Small intestine (tissue), 7 donors: ENCODE data around the gene SP7. TPM values are rescaled to one million over a fixed set of nuclear protein-coding genes. Genes with fewer than 3 reads are reported as not detected.
A peak's percentile ranks its signal among the peaks of the same experiment; 100 is the strongest.
"Not testable (repeated sequence)": the region's sequence is repeated elsewhere in the genome, so short reads cannot be mapped to it uniquely, and the experiment has no call there.

Source experiments
- DNase-seq, 2 donors: peaks; one replicate each; pipeline versions ENCODE4 v3.0.0 to v3.0.0-alpha.2; 2013
- FAIRE-seq: peaks from 2 replicates; lab custom pipeline; 2012; peaks lifted over from hg19 to GRCh38; lab: Jason Lieb, UNC
- H3K27ac ChIP-seq, 3 donors: one replicate each; pipeline ENCODE4 v1.5.1; 2013; ENCODE audit warnings: low read length in 2 of 3, mild to moderate bottlenecking in 2 of 3, control low read depth in 1 of 3, inconsistent platforms in 1 of 3, low read depth in 1 of 3, moderate library complexity in 1 of 3
- H3K27me3 ChIP-seq, 3 donors: one replicate each; pipeline ENCODE4 v1.6.1; 2013; ENCODE audit warnings: low read length in 3 of 3, inconsistent platforms in 1 of 3; ENCODE audit not compliant: control insufficient read depth in 3 of 3, insufficient read depth in 3 of 3
- H3K36me3 ChIP-seq, 3 donors: one replicate each; pipeline ENCODE4 v1.6.1; 2013; ENCODE audit warnings: low read length in 3 of 3, inconsistent platforms in 1 of 3, low read depth in 1 of 3, mild to moderate bottlenecking in 1 of 3, moderate library complexity in 1 of 3; ENCODE audit not compliant: control insufficient read depth in 3 of 3, insufficient read depth in 2 of 3
- H3K4me1 ChIP-seq, 3 donors: one replicate each; pipeline ENCODE4 v1.6.1; 2013; ENCODE audit warnings: low read length in 2 of 3, inconsistent platforms in 1 of 3, low read depth in 1 of 3, mild to moderate bottlenecking in 1 of 3, moderate library complexity in 1 of 3; ENCODE audit not compliant: control insufficient read depth in 3 of 3, insufficient read depth in 2 of 3
- H3K4me3 ChIP-seq, 3 donors: one replicate each; pipeline ENCODE4 v1.5.1; 2013; ENCODE audit warnings: low read length in 3 of 3, control low read depth in 1 of 3, inconsistent platforms in 1 of 3, low read depth in 1 of 3, mild to moderate bottlenecking in 1 of 3, moderate library complexity in 1 of 3
- H3K9me3 ChIP-seq, 2 donors: one replicate each; pipeline ENCODE4 v1.6.1; 2013; ENCODE audit warnings: low read depth in 1 of 2, low read length in 1 of 2; ENCODE audit not compliant: control insufficient read depth in 2 of 2, insufficient read depth in 1 of 2
- WGBS, 3 donors: extraction: QIAGEN DNeasy Blood & Tissue Kit; methylation state at CpG; one replicate each; pipeline ENCODE4 v1.1.7; 2013; 5-methylcytosine and 5-hydroxymethylcytosine counted together
- polyA plus RNA-seq, 4 donors: library from polyadenylated mRNA; stranded (reverse) in 3 of 4; unstranded in 1 of 4; fragments of 200-250 nt in 3 of 4; fragments of 120-200 nt in 1 of 4; gene quantifications; one replicate each; pipeline versions ENCODE4 v1.2.1 to v1.2.3, GENCODE V29; 2013
- donor health status: healthy with polysubstance abuse.
- donor health status: control.
- donor health status: control.
- donor health status: Bipolar disorder and iron deficiency.
- donor health status: healthy.

The SP7 gene
- polyA plus RNA-seq, 4 donors, result 0.01 TPM; not detected in 3

- H3K4me1 ChIP-seq, result peaks cover 2 to 36% (median 18%) of the 10 kb centered on the region in 3 donors
- peak overlapping the region; percentile 22 to 57 (median 46) for H3K4me3 ChIP-seq
- no peaks in the 10 kb centered on the region for H3K9me3 ChIP-seq
- H3K27ac ChIP-seq, result peak overlapping the region; percentile 86 to 96 (median 94)
- DNase-seq (peak; percentile 57 to 75), FAIRE-seq (no peak)
- H3K27me3 ChIP-seq, result no peaks in the 10 kb centered on the region
- H3K36me3 ChIP-seq, result peaks cover 9 to 19% (median 11%) of the 10 kb centered on the region in 3 donors
- WGBS, 3 donors, result 10 to 16% (median 14%) methylated on average over 23 of the region's 23 CpGs
Observed at GRCh38 chr12:53378724-53379388, 42.7 kb upstream of the SP7 start.

- DNase-seq, result no peak
- no peak for FAIRE-seq
- no peaks in the 10 kb centered on the region for H3K9me3 ChIP-seq
- H3K27ac ChIP-seq, result peak overlapping the region; percentile 86 to 96 (median 94)
- H3K27me3 ChIP-seq, result no peaks in the 10 kb centered on the region
- peaks cover 2 to 40% (median 15%) of the 10 kb centered on the region in 3 donors for H3K4me1 ChIP-seq
- WGBS, 3 donors, result 97 to 99% (median 98%) methylated on average over 12 of the region's 12 CpGs
- peaks cover 5 to 17% (median 8%) of the 10 kb centered on the region in 3 donors for H3K36me3 ChIP-seq
- H3K4me3 ChIP-seq, result no peak overlapping the region
Observed at GRCh38 chr12:53378222-53378621, 42.1 kb upstream of the SP7 start.

- H3K4me1 ChIP-seq, result peaks cover 2 to 35% (median 4%) of the 10 kb centered on the region in 3 donors
- H3K9me3 ChIP-seq, result no peaks in the 10 kb centered on the region
- H3K27me3 ChIP-seq, result no peaks in the 10 kb centered on the region
- 86 to 92% (median 89%) methylated on average over 2 of the region's 2 CpGs for WGBS, 3 donors
- no peak overlapping the region for H3K27ac ChIP-seq
- H3K4me3 ChIP-seq, result no peak overlapping the region
- peaks cover 0 to 2% (median 1%) of the 10 kb centered on the region in 3 donors for H3K36me3 ChIP-seq
- FAIRE-seq (no peak), DNase-seq (no peak)
Observed at GRCh38 chr12:53376747-53377146, 40.6 kb upstream of the SP7 start.

- 86 to 91% (median 90%) methylated on average over 14 of the region's 14 CpGs for WGBS, 3 donors
Observed at GRCh38 chr12:53374277-53374676, 38.1 kb upstream of the SP7 start.

GRCh38 chr12:53373554-53374133, 37.5 kb upstream of the SP7 start:
- H3K27me3 ChIP-seq, H3K9me3 ChIP-seq, FAIRE-seq, H3K36me3 ChIP-seq, H3K4me3 ChIP-seq: not testable (repeated sequence)
- DNase-seq, result peak; percentile 54 to 65
- H3K27ac ChIP-seq, result peak overlapping the region; percentile 86 to 100 (median 88)
- WGBS, 3 donors, result 53 to 68% (median 55%) methylated on average over 6 of the region's 6 CpGs
- peaks cover 0 to 34% (median 0%) of the 10 kb centered on the region in 3 donors for H3K4me1 ChIP-seq

More at GRCh38 chr12:53374277-53374676, 38.1 kb upstream of the SP7 start:
- DNase-seq, H3K4me3 ChIP-seq, H3K36me3 ChIP-seq, H3K27me3 ChIP-seq, FAIRE-seq, H3K9me3 ChIP-seq: not testable (repeated sequence)
- Histone ChIP-seq H3K4me1 (peaks cover 0 to 40% (median 0%) of the 10 kb centered on the region in 3 donors), H3K27ac (peak overlapping the region; percentile 86 to 100 (median 88))

GRCh38 chr12:53365245-53365904, 29.2 kb upstream of the SP7 start:
- Histone ChIP-seq H3K4me1 (peaks cover 0 to 2% (median 0%) of the 10 kb centered on the region in 3 donors), H3K27ac (peak overlapping the region in 1 of 3 donors; percentile 62), H3K36me3 (no peaks in the 10 kb centered on the region), H3K27me3 (no peaks in the 10 kb centered on the region), H3K9me3 (no peaks in the 10 kb centered on the region), H3K4me3 (no peak overlapping the region)
- FAIRE-seq (no peak), DNase-seq (no peak)
- WGBS, 3 donors, result 76 to 84% (median 83%) methylated on average over 4 of the region's 4 CpGs

- FAIRE-seq, H3K36me3 ChIP-seq, H3K27ac ChIP-seq, H3K4me1 ChIP-seq, H3K27me3 ChIP-seq, H3K9me3 ChIP-seq, DNase-seq, H3K4me3 ChIP-seq: not testable (repeated sequence)
- 93 to 95% (median 93%) methylated on average over 10 of the region's 10 CpGs for WGBS, 3 donors
Observed at GRCh38 chr12:53361638-53362037, 25.5 kb upstream of the SP7 start.

GRCh38 chr12:53358836-53359419, 22.8 kb upstream of the SP7 start:
- no peaks in the 10 kb centered on the region for H3K4me1 ChIP-seq
- FAIRE-seq (no peak), DNase-seq (no peak)
- 86 to 93% (median 89%) methylated on average over 5 of the region's 5 CpGs for WGBS, 3 donors
- H3K9me3 ChIP-seq, result no peaks in the 10 kb centered on the region
- no peak overlapping the region for H3K4me3 ChIP-seq
- H3K27me3 ChIP-seq, result no peaks in the 10 kb centered on the region
- no peaks in the 10 kb centered on the region for H3K36me3 ChIP-seq
- no peak overlapping the region for H3K27ac ChIP-seq
